DMS53 (cell line): ENCODE results near the gene SLC43A3.
"Not testable (repeated sequence)": the region's sequence is repeated elsewhere in the genome, so short reads cannot be mapped to it uniquely, and the experiment has no call there.

Source experiments
- DNase-seq: peaks from one replicate; lab custom pipeline; 2025; lab: John Stamatoyannopoulos, UW

SLC43A3 gene

DNA sequence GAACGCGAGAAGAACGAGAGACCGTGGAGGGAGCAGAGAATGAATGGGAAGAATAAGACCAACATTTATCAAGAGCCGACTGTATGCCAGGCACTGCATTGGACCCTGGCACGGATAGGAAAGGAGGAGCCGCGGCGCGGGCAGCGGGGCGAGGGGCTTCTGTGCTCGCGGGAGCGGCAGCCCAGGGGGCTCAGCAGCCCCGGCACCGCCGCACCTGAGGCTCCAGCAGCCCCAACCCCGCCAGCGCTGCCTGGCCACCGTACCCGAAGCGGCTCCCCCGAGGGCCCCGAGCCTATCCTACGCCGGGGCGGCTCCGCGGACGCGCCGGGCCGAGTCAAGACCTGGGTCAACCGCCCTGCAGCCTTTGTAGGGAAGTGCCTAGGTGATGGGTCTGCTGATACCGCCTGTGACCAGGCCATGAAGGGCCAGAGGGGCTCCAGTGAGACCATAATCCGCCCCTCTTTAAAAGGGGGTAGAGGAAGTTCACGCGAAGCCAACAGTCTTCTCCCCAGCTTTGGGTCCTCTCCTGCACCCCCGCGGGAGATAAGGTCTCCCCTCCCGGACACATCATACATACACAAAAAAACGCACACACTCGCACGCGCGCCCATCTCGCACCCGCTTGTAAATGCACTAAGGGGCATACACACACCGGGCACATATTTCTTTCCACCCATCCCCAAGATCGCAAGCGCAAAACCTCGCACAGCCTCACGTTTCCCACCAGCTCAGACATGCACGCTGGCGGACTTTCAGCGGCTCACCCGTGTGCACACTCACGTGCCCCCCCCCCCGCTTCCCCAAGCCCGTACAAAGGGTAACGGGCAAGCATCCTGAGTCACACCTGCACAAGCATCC is 32.5 kb upstream of the SLC43A3 start:
- DNase-seq, result peak; percentile 43

DNA sequence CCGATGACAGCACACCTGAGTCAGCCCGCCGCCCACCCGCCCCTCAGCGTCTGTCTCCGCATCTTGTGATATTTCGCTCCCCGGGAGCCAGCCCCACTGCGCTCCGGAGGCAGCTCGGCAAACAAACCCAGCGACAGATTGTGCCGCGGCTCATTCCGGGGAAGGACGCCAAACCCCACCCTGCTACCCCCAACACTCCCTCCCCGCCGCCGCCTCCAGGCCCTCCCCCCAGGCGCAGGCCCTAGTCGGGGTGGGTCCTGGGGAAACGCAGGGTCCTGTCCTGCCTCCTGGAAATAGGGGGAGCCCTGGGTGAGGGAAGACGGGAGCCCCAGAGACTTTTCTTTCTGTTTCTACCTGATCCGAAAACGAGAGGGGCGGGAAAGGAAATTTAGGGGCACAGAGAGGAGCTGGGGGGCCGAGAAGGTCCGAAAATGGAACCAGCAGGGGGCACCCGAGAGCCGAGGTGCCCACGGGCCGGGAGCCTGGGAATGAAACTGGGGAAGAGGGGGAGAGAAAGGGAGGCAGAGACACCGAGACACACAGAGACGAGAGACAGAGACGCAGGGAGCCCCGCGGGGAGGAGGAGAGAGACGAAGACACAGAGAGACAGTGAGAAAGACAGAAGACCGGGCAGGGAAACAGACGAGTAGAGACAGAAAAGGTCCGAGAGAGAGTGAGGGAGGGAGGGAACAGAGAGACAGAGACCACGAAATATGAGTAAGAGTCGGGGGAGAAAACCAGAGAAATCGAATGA is 31.7 kb upstream of the SLC43A3 start:
- peak; percentile 51 for DNase-seq

DNA sequence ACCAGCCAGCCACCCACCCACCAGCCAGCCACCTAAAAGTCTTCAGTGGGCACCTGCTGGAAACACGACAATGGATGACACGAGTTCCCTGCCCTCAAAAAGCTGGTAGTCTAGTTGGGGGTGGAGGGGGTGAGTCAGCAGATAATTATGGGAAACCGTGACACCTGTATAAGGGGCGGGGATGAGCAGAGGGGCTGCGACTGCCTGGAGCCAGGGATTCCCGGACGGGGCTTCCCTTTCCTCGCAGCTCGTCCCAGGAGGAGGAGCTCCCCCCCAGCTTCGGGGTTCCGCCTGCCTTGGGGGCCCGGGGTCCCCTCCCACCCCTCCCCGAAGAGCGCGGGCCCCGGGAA is 31.1 kb upstream of the SLC43A3 start:
- DNase-seq, result peak; percentile 63

DNA sequence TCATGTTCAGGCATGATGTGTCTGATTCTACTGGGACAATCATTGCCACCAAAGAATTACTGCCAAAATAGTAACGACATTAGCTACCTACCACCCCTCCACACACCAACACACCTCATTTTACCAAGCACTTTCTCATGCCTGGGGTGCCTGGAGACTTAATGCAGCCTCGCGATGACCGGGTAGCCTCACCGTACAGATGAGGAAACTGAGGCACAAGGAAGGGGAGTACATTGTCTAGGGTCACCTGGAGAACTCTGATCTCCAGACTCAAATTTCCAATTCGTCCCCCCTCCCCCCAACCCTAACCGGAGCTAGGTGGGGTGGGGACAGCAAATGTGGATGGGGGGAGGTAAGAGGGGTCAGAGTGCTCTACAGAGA is 30.7 kb upstream of the SLC43A3 start:
- DNase-seq, result no peak

DNA sequence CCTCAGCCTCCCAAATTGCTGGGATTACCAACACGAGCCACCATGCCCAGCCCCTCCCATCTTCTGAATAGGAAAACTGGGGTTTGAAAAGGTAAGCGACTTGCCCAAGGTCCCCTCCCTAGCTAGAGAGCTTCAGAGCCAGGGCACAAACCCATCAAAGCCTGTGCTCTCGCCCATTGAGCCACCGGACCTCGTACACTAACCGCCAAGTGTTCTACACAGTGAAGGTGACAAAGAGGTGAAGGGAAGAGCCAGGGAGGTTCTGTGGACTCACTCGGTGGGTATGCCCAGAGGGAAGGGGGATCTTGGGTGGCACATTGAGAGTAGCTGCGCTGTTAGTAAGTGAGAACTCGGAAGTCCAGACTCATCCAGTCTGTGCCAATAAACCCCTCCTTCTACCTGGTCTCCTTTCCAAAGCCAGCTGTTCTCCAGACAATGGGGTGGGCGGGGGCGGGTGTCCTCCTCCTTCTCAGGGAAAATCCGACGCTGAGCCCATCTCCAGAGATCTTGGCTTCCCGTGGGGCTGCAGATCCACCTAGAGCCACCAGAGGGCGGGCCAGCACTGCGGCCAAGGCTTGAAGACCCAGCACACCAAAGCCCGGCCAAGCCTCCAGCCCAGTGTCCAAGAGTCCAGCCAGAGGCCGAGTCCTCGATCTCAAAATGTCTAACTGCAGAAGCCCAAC is 30.2 kb upstream of the SLC43A3 start:
- DNase-seq, result peak; percentile 75

DNA sequence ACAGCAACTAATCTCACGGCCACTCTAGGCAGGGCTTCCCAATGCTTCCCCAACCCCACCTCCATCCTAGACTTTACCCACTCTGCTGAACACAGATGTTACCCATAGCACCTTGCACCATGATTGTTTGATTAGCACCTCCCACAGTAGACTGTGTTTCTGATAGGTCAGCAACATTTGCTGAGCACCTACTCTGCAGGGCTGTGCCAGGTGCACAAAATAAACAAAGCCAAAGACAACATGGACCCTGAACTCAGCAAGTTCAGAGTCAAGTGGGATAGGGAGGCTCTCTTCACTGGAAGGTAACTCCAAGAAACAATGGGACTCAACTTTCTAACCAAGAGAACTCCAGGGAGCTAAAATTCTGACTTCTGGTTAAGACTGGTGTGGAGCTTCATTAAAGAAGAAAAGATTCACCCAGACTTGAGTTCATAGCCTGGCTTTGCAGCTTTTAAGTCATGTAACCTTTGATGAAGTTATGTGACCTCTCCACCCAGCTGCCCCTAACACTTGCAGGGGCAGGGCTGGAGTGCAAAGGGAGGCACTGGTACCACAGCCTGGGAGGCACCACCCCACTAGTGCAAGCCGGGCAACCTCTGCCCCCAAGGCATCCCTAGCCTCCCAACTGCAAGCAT is 26.7 kb upstream of the SLC43A3 start:
- peak; percentile 74 for DNase-seq

DNA sequence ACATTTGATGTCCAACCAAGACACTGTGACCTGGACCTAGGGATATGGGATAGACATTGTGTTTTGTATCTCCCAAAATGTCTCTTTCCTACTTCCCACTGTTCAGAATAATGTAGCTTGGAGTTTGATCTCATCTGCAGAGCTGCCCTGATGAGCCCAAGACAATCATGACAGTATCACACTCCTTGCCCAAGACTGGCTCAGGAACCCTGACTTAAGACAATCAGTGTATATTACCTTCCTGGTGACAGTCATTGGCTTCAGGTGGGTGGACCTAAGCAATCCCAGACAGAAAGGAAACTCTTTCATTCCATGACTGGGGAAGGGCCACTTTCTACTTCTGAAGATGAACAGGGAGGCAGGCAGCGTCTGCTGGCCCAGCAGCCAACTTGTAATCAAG is 19.1 kb upstream of the SLC43A3 start:
- DNase-seq, result no peak

DNA sequence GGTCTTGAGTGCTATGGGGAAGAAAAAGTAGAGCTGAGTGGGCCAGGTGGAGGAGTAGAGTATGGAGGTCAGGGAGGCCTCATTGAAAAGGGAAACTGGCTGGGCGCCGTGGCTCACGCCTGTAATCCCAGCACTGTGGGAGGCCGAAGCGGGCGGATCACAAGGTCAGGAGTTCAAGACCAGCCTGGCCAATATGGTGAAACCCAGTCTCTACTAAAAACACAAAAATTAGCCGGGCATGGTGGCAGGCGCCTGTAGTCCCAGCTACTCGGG is 18.1 kb upstream of the SLC43A3 start:
- not testable (repeated sequence) for DNase-seq

DNA sequence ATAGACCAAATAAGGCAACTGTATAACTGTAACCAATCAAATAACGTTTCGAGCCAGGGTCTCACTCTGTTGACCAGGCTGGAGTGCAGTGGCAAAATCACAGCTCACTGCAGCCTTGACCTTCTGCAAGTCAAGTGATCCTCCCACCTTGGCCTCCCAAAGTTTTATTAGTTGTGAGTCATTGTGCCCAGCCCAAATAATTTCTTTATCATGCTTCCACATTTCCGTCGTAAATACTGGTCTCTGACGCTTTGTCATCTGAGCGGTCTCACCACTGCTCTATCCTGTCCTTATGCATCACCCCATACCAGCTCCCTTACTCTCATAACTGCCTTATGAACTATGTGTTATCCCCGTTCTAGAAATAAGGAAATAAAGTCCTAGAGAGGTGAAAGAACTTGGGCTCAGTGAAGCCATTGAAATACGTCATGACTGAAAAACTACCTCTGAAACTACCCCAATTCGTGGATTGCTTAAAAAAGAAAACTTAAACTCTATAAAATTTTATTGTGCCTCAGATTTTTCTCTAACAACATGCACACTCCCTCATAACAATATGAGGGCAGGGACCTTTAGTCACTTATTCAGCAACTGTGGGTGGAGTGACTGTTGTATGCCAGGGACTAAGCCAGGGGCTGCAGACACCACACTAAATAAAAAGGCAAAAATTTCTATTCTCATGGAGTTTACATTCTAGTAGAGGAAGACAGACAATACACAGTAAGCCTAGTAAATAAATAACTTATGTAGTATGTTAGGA is 17.6 kb upstream of the SLC43A3 start:
- DNase-seq, result no peak

DNA sequence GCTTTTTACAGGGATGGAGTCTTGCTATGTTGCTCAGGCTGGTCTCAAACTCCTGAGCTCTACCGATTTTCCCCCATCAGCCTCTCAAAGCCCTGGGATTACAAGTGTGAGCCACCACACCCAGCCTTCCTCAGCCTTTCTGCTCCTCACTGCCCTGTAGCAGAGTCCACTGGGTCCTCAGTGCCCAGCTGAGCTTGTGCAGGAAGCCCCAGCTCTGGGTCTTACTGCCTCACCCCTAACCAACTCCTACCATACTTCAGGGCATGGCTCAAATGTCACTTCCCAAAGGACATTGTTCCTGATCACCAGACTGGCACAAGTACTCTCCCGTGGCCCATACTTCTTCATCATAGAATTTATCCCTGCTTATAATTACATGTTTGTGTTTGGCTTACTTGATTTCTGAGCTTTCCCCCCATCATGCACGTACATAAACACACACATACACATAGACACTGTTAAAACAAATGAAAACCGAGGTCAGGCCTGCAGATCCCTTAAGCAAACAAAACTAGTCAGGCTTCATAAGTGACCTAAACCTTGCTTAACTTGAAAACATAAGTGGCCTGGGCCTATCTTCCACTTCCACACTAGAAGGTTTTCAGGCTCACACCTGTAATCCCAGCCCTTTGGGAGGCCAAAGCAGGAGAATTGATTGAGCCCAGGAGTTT is 14.0 kb upstream of the SLC43A3 start:
- peak; percentile 75 for DNase-seq

DNA sequence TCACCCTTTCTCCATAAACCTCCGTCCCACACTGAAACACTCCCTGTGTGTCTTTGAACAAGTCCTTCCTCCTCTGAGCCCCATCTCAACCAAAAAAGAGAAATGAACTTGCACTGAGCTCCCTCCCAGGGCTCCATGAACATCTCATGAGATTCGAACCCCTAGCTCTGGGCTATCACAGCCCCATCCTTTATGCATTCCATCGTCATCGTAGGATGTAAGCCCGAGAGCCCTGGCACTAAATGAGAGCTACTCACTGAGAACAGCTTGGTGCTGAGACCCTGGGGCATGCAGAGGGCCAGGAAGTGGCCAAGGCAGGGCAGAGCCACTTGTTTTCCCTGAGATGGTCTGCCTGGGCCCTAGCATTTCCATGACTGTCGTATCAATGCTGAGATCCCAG is 12.9 kb upstream of the SLC43A3 start:
- DNase-seq, result no peak

DNA sequence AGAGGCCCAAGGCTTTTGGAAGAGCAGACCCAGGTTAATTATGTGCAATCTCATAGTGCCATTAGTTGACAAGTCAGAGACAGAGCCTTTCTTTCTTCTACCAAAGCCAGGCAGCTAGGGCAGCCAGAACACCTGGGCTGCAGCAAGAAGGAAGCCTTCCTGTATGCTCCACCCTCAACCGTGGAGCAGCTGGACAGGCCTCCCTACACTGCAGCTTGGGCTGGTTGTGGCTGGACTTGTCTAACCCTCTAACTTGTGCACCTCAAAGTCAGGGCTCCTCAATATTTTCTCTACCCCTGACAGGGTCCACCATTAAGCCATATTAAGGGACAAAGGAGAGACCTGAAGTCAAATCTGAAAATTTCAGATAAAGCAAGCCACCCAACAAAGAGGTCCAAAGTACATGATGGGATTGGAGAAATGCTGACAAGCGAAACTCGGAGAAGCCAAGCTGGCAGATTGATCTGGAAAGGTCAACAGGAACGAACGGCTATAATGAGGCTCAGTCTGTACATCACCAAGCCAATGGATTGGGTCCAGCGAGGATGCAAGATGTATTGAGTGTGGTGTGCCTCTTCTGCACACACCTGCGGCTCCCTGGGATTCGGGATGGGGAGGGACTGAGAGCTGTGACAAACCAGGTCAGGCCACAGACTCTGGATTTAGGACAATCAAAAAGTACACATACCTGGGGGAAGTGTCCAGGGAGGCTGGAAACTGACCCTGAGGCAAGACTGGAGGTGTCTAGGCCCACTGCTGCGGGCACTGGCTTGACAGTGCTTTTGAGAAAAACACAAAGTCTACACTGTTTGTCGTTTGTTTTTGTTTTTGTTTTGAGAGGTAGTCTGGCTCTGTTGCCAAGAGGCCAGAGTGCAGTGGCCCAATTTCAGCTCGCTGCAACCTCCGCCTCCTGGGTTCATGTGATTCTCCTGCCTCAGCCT is 11.7 kb upstream of the SLC43A3 start:
- DNase-seq, result peak; percentile 20

DNA sequence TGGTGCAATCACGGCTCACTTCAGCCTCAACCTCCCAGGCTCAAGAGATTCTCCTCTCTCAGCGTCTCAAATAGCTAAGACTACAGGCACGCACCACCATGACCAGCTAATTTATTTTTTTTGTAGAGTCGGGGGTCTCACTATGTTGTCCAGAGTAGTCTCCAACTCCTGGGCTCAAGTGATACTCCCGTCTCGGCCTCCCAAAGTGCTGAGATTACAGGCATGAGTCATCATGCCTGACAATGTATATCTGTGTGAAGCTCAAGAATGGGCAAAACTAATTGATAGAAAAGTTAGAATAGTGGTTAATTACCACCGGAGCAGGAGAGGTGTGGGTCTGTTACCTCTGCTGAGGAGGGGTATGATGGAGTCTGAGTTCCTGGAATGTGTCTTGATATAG is 9.1 kb upstream of the SLC43A3 start:
- no peak for DNase-seq

DNA sequence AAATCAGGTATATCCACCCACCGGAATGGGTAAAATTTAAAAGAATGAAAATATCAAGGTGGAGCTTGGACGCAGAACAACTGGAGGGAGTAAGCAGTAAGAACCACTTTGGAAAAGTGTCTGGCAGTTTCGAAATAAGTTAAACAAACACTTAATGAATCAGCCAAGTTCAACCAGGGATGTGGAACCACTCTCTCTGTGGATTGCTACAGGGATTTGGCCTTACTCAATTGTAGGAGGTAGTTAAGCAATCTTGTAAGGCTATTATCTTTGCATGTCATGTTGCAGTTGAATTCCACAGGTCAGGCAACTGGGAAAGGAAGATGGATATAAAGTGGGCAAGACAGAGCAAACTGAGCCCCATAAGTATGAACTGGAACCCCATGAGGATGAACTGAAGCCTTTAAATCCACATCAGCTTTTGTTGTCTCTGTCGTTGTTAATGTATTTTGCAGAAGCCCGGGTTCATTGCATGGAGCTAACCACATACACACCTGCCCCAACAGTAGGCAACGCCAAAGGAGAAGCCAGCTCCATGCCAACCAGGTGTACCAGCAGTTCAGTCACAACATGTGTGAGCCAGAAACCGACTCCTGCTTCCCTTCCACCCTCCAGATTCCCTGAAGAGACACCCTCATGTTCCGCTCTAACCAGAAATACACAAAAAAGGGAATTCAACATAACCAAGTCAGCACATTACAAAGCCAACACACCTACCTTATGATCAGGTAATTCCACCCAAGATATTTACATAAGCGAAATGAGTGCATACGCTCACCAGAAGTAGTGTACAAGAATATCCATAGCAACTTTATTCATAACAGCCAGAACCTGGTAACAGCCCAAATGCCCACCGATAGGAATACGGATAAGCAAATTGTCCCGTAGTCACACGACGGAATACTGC is 8.0 kb upstream of the SLC43A3 start:
- DNase-seq, result peak; percentile 44

DNA sequence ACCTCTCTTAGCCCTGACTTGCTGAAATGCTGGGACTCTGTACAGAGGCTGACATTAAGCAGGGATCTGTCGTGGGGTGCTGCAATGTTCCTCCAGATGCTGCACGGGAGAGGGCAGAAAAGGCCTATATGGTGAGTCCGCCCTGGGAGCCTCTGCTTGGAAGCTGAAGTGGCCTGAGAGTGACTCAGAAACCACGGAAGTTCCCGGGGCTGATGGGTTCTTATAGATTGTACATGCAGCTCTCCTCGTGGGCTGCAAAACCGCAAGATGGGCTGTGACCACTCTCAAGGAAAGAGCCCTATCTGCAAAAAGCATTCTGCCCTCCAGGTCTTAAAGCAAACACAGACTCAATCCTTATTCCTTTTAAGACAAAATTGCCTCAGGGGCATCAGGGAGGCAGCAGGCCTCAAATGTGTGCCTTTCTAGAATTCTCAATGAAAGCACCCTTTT is 5.8 kb upstream of the SLC43A3 start:
- DNase-seq, result no peak

DNA sequence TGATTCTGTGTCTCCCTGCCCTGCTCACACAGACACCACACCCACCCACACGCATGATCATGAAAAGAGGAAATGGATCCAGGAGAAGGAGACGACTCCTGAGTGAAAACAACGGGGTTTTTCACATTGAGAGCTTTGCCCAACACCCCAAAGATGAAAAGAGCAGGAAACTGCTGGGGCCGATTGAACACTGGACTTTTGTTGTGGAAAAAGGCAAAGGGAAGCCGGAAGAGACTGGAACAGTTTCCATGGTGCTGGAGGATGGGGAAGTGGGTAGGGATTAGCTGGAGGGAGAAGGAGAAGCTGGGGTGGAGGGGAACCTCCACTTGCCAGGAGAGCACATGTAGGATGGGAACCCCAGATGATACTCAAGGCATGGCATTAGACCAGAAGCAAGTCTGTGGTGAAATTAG is 5.2 kb upstream of the SLC43A3 start:
- DNase-seq, result no peak

DNA sequence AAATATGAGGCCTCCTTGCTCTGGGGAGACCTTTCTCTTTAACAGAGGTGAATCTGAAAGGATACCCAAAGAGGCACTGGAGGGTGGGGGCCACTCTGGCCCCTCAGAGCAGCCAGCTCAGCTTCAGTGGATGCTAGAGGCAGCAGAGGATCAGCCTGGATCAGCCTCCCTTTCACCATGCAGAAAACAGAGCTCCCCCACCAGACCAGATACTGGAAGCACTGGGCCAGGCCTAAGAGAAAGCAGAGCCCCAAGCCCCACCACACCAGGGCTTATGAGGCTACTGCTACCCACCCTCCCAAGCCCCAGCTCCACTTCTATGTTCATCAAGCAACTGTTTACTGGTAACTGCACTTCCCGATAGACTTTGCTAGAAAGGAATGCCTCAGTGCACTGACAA is 4.0 kb upstream of the SLC43A3 start:
- peak; percentile 4 for DNase-seq

DNA sequence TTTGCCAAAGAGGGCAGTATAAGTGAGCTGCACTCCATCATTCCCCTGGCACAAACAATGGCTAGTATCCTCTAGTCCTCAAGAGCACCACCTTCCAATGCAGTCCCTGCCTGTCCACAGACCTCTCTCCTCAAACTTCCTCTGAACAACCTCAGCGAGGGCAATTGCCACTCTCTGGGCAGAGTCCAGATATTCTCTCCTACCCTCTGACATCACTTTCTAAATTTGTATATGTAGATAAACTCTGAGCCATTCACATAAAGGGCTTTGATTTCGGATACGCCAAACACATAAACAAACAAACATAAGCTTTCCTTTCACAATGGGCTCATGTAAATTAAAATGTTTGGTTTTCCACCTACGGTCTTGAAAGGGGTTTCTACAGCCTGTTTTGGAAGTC is 3.0 kb upstream of the SLC43A3 start:
- DNase-seq, result peak; percentile 18

DNA sequence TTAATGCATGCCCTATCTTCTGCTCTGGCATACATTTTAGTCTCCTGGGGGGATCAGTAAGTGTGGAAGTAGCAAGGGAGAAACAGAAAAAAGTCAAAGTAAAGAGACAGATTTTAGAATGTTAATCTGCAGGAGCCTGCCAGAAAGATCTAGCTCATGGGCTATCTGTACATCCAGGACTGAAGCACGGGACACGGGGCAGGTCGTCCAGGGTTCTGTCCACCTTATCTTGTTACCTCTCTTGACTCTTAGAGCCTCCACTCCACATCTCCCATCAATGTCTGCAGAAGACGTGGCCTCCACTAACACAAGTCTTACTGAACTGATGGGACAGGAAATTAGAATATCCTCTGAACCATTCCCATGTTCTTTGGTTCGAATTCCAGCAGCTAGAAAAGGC is 1.7 kb upstream of the SLC43A3 start:
- DNase-seq, result no peak
